Stimulated activated naive CD8-positive, alpha-beta T cell treated with anti-CD3 and anti-CD28 coated beads, Interleukin-15, Interleukin-2, amounts not matched to agents 100 ng/mL and 50 ng/mL, for 24 hours (primary cell): ENCODE measurements around the gene GNG7.
A peak's percentile ranks its signal among the peaks of the same experiment; 100 is the strongest.
"Not testable (repeated sequence)": the region's sequence is repeated elsewhere in the genome, so short reads cannot be mapped to it uniquely, and the experiment has no call there.

Source experiments
- H3K27ac Mint-ChIP-seq: one replicate; pipeline ENCODE4 v1.8.0; 2021; ENCODE audit warnings: mild to moderate bottlenecking, mixed read lengths
- H3K27me3 Mint-ChIP-seq: one replicate; pipeline ENCODE4 v1.8.0; 2021; ENCODE audit warnings: mixed read lengths
- H3K36me3 Mint-ChIP-seq: one replicate; pipeline ENCODE4 v1.8.0; 2021; ENCODE audit warnings: low read depth, mixed read lengths
- H3K4me1 Mint-ChIP-seq: one replicate; pipeline ENCODE4 v1.8.0; 2021; ENCODE audit warnings: low read depth, mixed read lengths
- H3K4me3 Mint-ChIP-seq: one replicate; pipeline ENCODE4 v1.8.0; 2021; ENCODE audit warnings: mild to moderate bottlenecking, mixed read lengths
- H3K9me3 Mint-ChIP-seq: one replicate; pipeline ENCODE4 v1.8.0; 2021; ENCODE audit warnings: mixed read lengths

GNG7 gene

GRCh38 chr19:2623798-2624197 lies 78.7 kb downstream of the GNG7 start:
- Mint-ChIP-seq H3K9me3 (peaks cover 8% of the 10 kb centered on the region), H3K27me3 (no peaks in the 10 kb centered on the region), H3K4me3 (no peak overlapping the region), H3K4me1 (peaks cover 78% of the 10 kb centered on the region), H3K36me3 (peaks cover 8% of the 10 kb centered on the region), H3K27ac (peak overlapping the region; percentile 3)

- Mint-ChIP-seq H3K27ac (peak overlapping the region; percentile 78), H3K4me3 (peak overlapping the region; percentile 75), H3K4me1 (peaks cover 78% of the 10 kb centered on the region)
- H3K36me3 Mint-ChIP-seq, H3K27me3 Mint-ChIP-seq, H3K9me3 Mint-ChIP-seq: not testable (repeated sequence)
These were observed 80.0 kb downstream of the GNG7 start for GRCh38 chr19:2622371-2622961.

GRCh38 chr19:2619076-2619475 lies 83.4 kb downstream of the GNG7 start:
- Mint-ChIP-seq H3K36me3 (no peaks in the 10 kb centered on the region), H3K27ac (peak overlapping the region; percentile 87), H3K9me3 (no peaks in the 10 kb centered on the region)

GRCh38 chr19:2618611-2619010 lies 83.9 kb downstream of the GNG7 start:
- H3K27ac Mint-ChIP-seq: peak overlapping the region; percentile 87
- peaks cover 77% of the 10 kb centered on the region for H3K4me1 Mint-ChIP-seq

More at GRCh38 chr19:2619076-2619475, 83.4 kb downstream of the GNG7 start:
- peaks cover 78% of the 10 kb centered on the region for H3K4me1 Mint-ChIP-seq
- no peaks in the 10 kb centered on the region for H3K27me3 Mint-ChIP-seq
- peak overlapping the region; percentile 67 for H3K4me3 Mint-ChIP-seq

GRCh38 chr19:2617393-2618165 lies 84.9 kb downstream of the GNG7 start:
- Mint-ChIP-seq H3K27ac (peak overlapping the region; percentile 87), H3K4me3 (no peak overlapping the region), H3K4me1 (peaks cover 74% of the 10 kb centered on the region), H3K27me3 (no peaks in the 10 kb centered on the region), H3K36me3 (no peaks in the 10 kb centered on the region), H3K9me3 (no peaks in the 10 kb centered on the region)

More at GRCh38 chr19:2618611-2619010, 83.9 kb downstream of the GNG7 start:
- no peaks in the 10 kb centered on the region for H3K9me3 Mint-ChIP-seq
- H3K27me3 Mint-ChIP-seq: no peaks in the 10 kb centered on the region
- H3K36me3 Mint-ChIP-seq: no peaks in the 10 kb centered on the region
- H3K4me3 Mint-ChIP-seq: peak overlapping the region; percentile 67

GRCh38 chr19:2616741-2617392 lies 85.6 kb downstream of the GNG7 start:
- no peak overlapping the region for H3K4me3 Mint-ChIP-seq
- no peaks in the 10 kb centered on the region for H3K9me3 Mint-ChIP-seq

GRCh38 chr19:2615782-2616181 lies 86.7 kb downstream of the GNG7 start:
- H3K36me3 Mint-ChIP-seq: no peaks in the 10 kb centered on the region
- H3K9me3 Mint-ChIP-seq: no peaks in the 10 kb centered on the region
- peaks cover 67% of the 10 kb centered on the region for H3K4me1 Mint-ChIP-seq
- no peak overlapping the region for H3K27ac Mint-ChIP-seq
- no peaks in the 10 kb centered on the region for H3K27me3 Mint-ChIP-seq
- no peak overlapping the region for H3K4me3 Mint-ChIP-seq

More at GRCh38 chr19:2616741-2617392, 85.6 kb downstream of the GNG7 start:
- Mint-ChIP-seq H3K36me3 (no peaks in the 10 kb centered on the region), H3K27ac (peak overlapping the region; percentile 45), H3K4me1 (peaks cover 71% of the 10 kb centered on the region), H3K27me3 (no peaks in the 10 kb centered on the region)

- peaks cover 6% of the 10 kb centered on the region for H3K27me3 Mint-ChIP-seq
- peak overlapping the region; percentile 31 for H3K27ac Mint-ChIP-seq
- no peaks in the 10 kb centered on the region for H3K36me3 Mint-ChIP-seq
- peaks cover 64% of the 10 kb centered on the region for H3K4me1 Mint-ChIP-seq
- no peaks in the 10 kb centered on the region for H3K9me3 Mint-ChIP-seq
- peak overlapping the region; percentile 13 for H3K4me3 Mint-ChIP-seq
These were observed 88.8 kb downstream of the GNG7 start for GRCh38 chr19:2613507-2614295.

GRCh38 chr19:2612619-2613249 lies 89.8 kb downstream of the GNG7 start:
- peaks cover 9% of the 10 kb centered on the region for H3K27me3 Mint-ChIP-seq
- H3K9me3 Mint-ChIP-seq: no peaks in the 10 kb centered on the region
- peaks cover 4% of the 10 kb centered on the region for H3K36me3 Mint-ChIP-seq
- H3K27ac Mint-ChIP-seq: no peak overlapping the region
- H3K4me1 Mint-ChIP-seq: peaks cover 64% of the 10 kb centered on the region
- H3K4me3 Mint-ChIP-seq: no peak overlapping the region

- Mint-ChIP-seq H3K9me3 (no peaks in the 10 kb centered on the region), H3K4me1 (peaks cover 63% of the 10 kb centered on the region), H3K36me3 (peaks cover 6% of the 10 kb centered on the region), H3K27ac (peak overlapping the region; percentile 65), H3K27me3 (peaks cover 10% of the 10 kb centered on the region), H3K4me3 (peak overlapping the region; percentile 78)
These were observed 90.7 kb downstream of the GNG7 start for GRCh38 chr19:2611483-2612464.

- peaks cover 6% of the 10 kb centered on the region for H3K36me3 Mint-ChIP-seq
- H3K4me3 Mint-ChIP-seq: peak overlapping the region; percentile 78
- peaks cover 62% of the 10 kb centered on the region for H3K4me1 Mint-ChIP-seq
- H3K27me3 Mint-ChIP-seq: peaks cover 11% of the 10 kb centered on the region
- no peaks in the 10 kb centered on the region for H3K9me3 Mint-ChIP-seq
- H3K27ac Mint-ChIP-seq: peak overlapping the region; percentile 65
These were observed 91.6 kb downstream of the GNG7 start for GRCh38 chr19:2610637-2611482.

- Mint-ChIP-seq H3K4me3 (peak overlapping the region; percentile 66), H3K27ac (no peak overlapping the region), H3K27me3 (peaks cover 14% of the 10 kb centered on the region), H3K9me3 (no peaks in the 10 kb centered on the region), H3K4me1 (peaks cover 63% of the 10 kb centered on the region), H3K36me3 (peaks cover 6% of the 10 kb centered on the region)
These were observed 92.9 kb downstream of the GNG7 start for GRCh38 chr19:2609389-2610116.
